Measurements from ENCODE around the gene THPO.

- TF ChIP-seq POLR2A (IDR thresholded peaks at IDR 0.05; ENCODE audit: low read length) = no peak
- TF ChIP-seq GATA1 (IDR thresholded peaks at IDR 0.05; ENCODE audit: low read depth, low read length) = no peak
These were observed 9.3 kb downstream of the THPO start for GRCh38 chr3:184368586-184369183.

Measured in erythroblast (primary cell).